Measurements from ENCODE around the gene COL6A3. TPM values are rescaled to one million over a fixed set of nuclear protein-coding genes. Genes with fewer than 3 reads are reported as not detected.

COL6A3 gene
- total RNA-seq, 1 donor from 2014 or later, result 264 TPM

DNA sequence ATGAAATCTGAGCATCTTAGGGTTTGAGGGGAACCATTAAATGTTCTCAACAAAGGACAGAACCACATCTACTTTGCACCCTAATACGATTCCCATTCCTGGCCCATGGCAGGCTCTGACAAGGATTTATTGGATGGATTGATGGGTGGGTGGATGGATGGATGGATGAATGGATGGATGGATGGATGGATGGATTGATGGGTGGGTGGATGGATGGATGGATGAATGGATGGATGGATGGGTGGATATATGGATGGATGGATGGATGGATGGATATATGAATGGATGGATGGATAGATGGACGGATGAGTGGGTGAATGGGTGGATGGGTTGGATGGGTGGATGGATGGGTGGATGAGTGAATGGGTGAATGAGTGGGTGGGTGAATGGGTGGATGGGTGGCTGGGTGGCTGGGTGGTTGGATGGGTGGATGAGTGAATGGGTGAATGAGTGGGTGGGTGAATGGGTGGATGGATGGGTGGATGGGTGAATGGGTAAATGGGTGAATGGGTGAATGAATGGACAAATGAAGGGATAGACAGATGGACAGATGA lies 43.5 kb upstream of the COL6A3 start:
- H3K4me3 Mint-ChIP-seq (ENCODE audit: unreplicated experiment), result no peak overlapping the region
- H3K9me3 Mint-ChIP-seq (ENCODE audit: low read depth), result peaks cover 13% of the 10 kb centered on the region
- no peaks in the 10 kb centered on the region for H3K36me3 Mint-ChIP-seq (ENCODE audit: low read depth)
- peak overlapping the region; percentile 89 for H3K27ac Mint-ChIP-seq (ENCODE audit: unreplicated experiment)
- no peak for DNase-seq (ENCODE audit: low spot score)
- TF ChIP-seq, protein P1, sequence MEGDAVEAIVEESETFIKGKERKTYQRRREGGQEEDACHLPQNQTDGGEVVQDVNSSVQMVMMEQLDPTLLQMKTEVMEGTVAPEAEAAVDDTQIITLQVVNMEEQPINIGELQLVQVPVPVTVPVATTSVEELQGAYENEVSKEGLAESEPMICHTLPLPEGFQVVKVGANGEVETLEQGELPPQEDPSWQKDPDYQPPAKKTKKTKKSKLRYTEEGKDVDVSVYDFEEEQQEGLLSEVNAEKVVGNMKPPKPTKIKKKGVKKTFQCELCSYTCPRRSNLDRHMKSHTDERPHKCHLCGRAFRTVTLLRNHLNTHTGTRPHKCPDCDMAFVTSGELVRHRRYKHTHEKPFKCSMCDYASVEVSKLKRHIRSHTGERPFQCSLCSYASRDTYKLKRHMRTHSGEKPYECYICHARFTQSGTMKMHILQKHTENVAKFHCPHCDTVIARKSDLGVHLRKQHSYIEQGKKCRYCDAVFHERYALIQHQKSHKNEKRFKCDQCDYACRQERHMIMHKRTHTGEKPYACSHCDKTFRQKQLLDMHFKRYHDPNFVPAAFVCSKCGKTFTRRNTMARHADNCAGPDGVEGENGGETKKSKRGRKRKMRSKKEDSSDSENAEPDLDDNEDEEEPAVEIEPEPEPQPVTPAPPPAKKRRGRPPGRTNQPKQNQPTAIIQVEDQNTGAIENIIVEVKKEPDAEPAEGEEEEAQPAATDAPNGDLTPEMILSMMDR (IDR thresholded peaks at IDR 0.05), result no peak
- H3K27me3 Mint-ChIP-seq (ENCODE audit: low read depth), result no peaks in the 10 kb centered on the region
- H3K4me1 Mint-ChIP-seq (ENCODE audit: low read depth), result peaks cover 66% of the 10 kb centered on the region

DNA sequence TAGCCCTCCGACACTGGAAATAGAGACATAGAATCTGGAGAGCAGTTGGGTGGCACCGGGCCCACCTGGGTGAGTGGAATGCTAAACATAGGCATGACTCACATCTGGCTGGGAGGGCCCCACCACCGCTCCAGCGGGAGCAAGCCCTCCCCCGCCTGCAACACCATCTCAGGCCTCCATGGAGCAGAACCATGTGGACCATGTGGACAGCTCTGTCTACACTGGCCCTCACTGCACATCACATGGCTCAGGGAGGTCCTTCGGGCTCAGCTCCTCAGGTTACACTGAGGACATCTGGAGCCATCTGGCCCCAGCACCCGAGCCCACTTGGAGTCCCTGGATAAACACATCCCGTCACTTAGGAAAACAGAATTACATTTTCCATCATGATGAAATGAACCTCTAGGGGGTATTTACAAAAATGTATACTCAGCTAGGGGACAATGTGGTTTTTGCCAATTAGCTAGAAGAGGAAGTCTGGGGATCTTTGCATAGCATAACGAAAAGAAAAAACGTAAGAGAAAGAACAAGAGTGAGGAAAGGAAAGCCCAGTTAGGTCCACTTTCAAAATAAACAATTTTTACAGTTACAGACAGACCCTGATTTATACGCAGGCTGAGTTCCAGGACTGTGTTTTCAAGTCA lies 42.4 kb upstream of the COL6A3 start:
- no peaks in the 10 kb centered on the region for H3K27me3 Mint-ChIP-seq (ENCODE audit: low read depth)
- DNase-seq (ENCODE audit: low spot score), result peak; percentile 95
- H3K4me3 Mint-ChIP-seq (ENCODE audit: unreplicated experiment), result no peak overlapping the region
- peak overlapping the region; percentile 89 for H3K27ac Mint-ChIP-seq (ENCODE audit: unreplicated experiment)
- peaks cover 76% of the 10 kb centered on the region for H3K4me1 Mint-ChIP-seq (ENCODE audit: low read depth)
- TF ChIP-seq, protein P1 (IDR thresholded peaks at IDR 0.05), result peak; percentile 44
- H3K9me3 Mint-ChIP-seq (ENCODE audit: low read depth), result peaks cover 11% of the 10 kb centered on the region
- H3K36me3 Mint-ChIP-seq (ENCODE audit: low read depth), result no peaks in the 10 kb centered on the region

DNA sequence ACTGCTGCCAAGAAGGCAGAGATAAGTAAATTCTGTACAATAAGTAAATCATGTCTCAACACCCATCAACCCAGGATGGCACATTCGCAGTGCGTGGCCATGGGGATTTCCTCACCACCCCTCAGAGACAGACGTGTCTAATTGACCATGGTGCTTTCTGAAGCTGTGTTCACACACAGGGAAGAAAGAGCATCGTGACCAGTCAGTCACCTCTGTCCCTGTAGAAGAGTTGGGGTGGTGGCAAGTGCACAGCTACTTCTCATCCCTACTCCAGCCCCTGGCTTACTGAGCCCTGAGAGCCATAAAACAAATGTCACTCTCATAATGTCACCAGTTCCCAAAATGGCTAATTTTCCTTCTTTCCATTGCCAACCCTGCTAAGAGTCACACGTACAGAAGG lies 41.8 kb upstream of the COL6A3 start:
- Mint-ChIP-seq H3K4me1 (ENCODE audit: low read depth) (peaks cover 81% of the 10 kb centered on the region), H3K4me3 (ENCODE audit: unreplicated experiment) (no peak overlapping the region), H3K36me3 (ENCODE audit: low read depth) (no peaks in the 10 kb centered on the region), H3K27me3 (ENCODE audit: low read depth) (no peaks in the 10 kb centered on the region), H3K9me3 (ENCODE audit: low read depth) (peaks cover 11% of the 10 kb centered on the region), H3K27ac (ENCODE audit: unreplicated experiment) (peak overlapping the region; percentile 89)
- TF ChIP-seq, protein P1 (IDR thresholded peaks at IDR 0.05), result no peak
- DNase-seq (ENCODE audit: low spot score), result no peak

DNA sequence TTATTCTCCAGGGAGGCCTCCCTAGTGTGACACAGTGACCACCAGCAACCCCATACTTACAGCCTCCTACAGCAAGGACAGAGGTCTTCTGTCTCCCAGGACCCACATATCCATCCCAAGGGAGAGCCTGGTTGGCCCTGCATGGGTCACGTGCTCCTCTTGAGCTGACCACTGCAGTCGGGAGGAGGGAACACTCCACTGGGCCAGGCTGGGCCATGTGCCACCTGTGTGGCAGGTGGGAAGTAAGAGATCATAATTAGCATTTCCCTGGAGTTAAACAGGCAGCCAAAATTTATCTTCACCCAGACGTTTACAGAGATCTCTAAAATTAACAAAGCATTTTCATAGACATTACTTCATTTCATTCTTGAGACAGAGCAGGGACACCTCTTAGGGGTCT lies 39.7 kb upstream of the COL6A3 start:
- no peak overlapping the region for H3K4me3 Mint-ChIP-seq (ENCODE audit: unreplicated experiment)
- no peak overlapping the region for H3K27ac Mint-ChIP-seq (ENCODE audit: unreplicated experiment)
- peaks cover 9% of the 10 kb centered on the region for H3K9me3 Mint-ChIP-seq (ENCODE audit: low read depth)
- no peak for DNase-seq (ENCODE audit: low spot score)
- peaks cover 75% of the 10 kb centered on the region for H3K4me1 Mint-ChIP-seq (ENCODE audit: low read depth)
- H3K36me3 Mint-ChIP-seq (ENCODE audit: low read depth), result peaks cover 1% of the 10 kb centered on the region
- H3K27me3 Mint-ChIP-seq (ENCODE audit: low read depth), result no peaks in the 10 kb centered on the region
- TF ChIP-seq, protein P1 (IDR thresholded peaks at IDR 0.05), result no peak

DNA sequence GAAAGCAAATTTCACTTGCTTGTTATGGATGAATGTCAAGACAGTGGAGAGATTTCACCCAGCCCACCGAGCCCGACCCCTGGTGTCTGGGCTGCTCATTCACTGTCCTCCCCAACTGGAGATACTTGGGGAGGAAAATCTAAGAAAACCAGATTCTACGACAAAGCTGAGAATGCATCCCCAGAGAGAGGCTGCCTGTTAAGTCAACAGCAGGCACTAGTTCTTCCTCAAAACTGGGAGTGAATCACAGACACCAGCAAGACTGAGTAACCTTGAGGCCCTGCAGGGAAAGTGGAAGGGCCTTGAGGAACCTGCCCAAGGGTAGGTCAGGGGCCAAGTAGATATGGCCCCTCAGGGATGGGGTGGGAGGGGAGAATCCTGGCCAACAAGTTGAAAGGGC lies 38.9 kb upstream of the COL6A3 start:
- Mint-ChIP-seq H3K4me1 (ENCODE audit: low read depth) (peaks cover 67% of the 10 kb centered on the region), H3K27me3 (ENCODE audit: low read depth) (no peaks in the 10 kb centered on the region), H3K9me3 (ENCODE audit: low read depth) (peaks cover 9% of the 10 kb centered on the region), H3K36me3 (ENCODE audit: low read depth) (peaks cover 1% of the 10 kb centered on the region), H3K4me3 (ENCODE audit: unreplicated experiment) (no peak overlapping the region), H3K27ac (ENCODE audit: unreplicated experiment) (peak overlapping the region; percentile 50)
- TF ChIP-seq, protein P1 (IDR thresholded peaks at IDR 0.05), result no peak
- DNase-seq (ENCODE audit: low spot score), result no peak

All from chondrocyte (in vitro differentiated cells).